Activated T-cell treated with anti-CD3 and anti-CD28 coated beads for 1 hour (primary cell): ENCODE data around the gene CACNG3.

Source experiments
- DNase-seq: peaks from one replicate; pipeline ENCODE4 v3.0.0-alpha.2; 2020; ENCODE audit warnings: low read depth

The CACNG3 gene

GRCh38 chr16:24396350-24397271 is 140.5 kb downstream of the CACNG3 start:
- no peak for DNase-seq

- no peak for DNase-seq
Measured at GRCh38 chr16:24409045-24409444, 152.9 kb downstream of the CACNG3 start.
